HAP-1 (cell line): ENCODE measurements around the gene SPATA24.

Source experiments
- DNase-seq, 2 experiments: peaks; one replicate each; pipeline ENCODE4 v3.0.0-alpha.2; 2016 to 2020; ENCODE audit warnings: low spot score in 2 of 2
- H3K27me3 ChIP-seq: fragments of 250-450 bp; sonication (Bioruptor Pico); 2 replicates; pipeline ENCODE4 v1.5.1; 2020; ENCODE audit warnings: low read depth, mild to moderate bottlenecking, moderate library complexity
- H3K36me3 ChIP-seq: fragments of 250-450 bp; sonication (Bioruptor Pico); replicated peaks from 2 replicates; pipeline ENCODE4 v1.5.1; 2020; ENCODE audit warnings: mild to moderate bottlenecking
- H3K4me1 ChIP-seq: fragments of 250-450 bp; sonication (Bioruptor Pico); 2 replicates; pipeline ENCODE4 v1.5.1; 2020; ENCODE audit warnings: mild to moderate bottlenecking
- H3K4me3 ChIP-seq: fragments of 250-450 bp; sonication (Bioruptor Pico); 2 replicates; pipeline ENCODE4 v1.5.1; 2020; ENCODE audit warnings: mild to moderate bottlenecking, moderate library complexity
- H3K9me3 ChIP-seq: fragments of 250-450 bp; sonication (Bioruptor Pico); 2 replicates; pipeline ENCODE4 v1.5.1; 2020; ENCODE audit warnings: mild to moderate bottlenecking, moderate library complexity
- in situ Hi-C: fragments of 300-500 bp; cut with MboI; formaldehyde crosslinking; loops from 3 replicates; pipeline ENCODE4 v1.14.3; 2020; ENCODE audit warnings: low sequenced_read_pairs, inconsistent platforms, mixed read lengths

The SPATA24 gene

GRCh38 chr5:139395844-139396640, 7.8 kb downstream of the SPATA24 start:
- in situ Hi-C loops, result no loop called here
- H3K4me3 ChIP-seq, result no peak overlapping the region
- DNase-seq, result no peak
- no peaks in the 10 kb centered on the region for H3K27me3 ChIP-seq
- H3K36me3 ChIP-seq, result peaks cover 1% of the 10 kb centered on the region; the same call in 1 of the 2 replicates
- H3K4me1 ChIP-seq, result peaks cover 4% of the 10 kb centered on the region
- no peaks in the 10 kb centered on the region for H3K9me3 ChIP-seq

GRCh38 chr5:139394654-139395566, 9.0 kb downstream of the SPATA24 start, which contains the start of gene PROB1:
TSS of gene PROB1 (minus strand) at chr5:139395104. CDS start at chr5:139395081, 23 bp downstream.
- H3K27me3 ChIP-seq, result no peaks in the 10 kb centered on the region
- DNase-seq, result no peak
- H3K4me3 ChIP-seq, result no peak within 1 kb of the TSS
- in situ Hi-C loops, result no loop called here
- H3K36me3 ChIP-seq, result no peaks in the 10 kb centered on the region
- peaks cover 4% of the 10 kb centered on the region for H3K4me1 ChIP-seq
- H3K9me3 ChIP-seq, result no peaks in the 10 kb centered on the region

- peaks cover 4% of the 10 kb centered on the region for H3K4me1 ChIP-seq
- in situ Hi-C loops, result no loop called here
- no peak for DNase-seq
Measured at GRCh38 chr5:139394123-139394653, 9.7 kb downstream of the SPATA24 start.

GRCh38 chr5:139393497-139394122, 10.3 kb downstream of the SPATA24 start:
- no peak overlapping the region for H3K4me3 ChIP-seq
- H3K4me1 ChIP-seq, result peaks cover 4% of the 10 kb centered on the region

More at GRCh38 chr5:139394123-139394653, 9.7 kb downstream of the SPATA24 start:
- Histone ChIP-seq H3K36me3 (no peaks in the 10 kb centered on the region), H3K9me3 (no peaks in the 10 kb centered on the region), H3K27me3 (no peaks in the 10 kb centered on the region), H3K4me3 (no peak overlapping the region)

DNA sequence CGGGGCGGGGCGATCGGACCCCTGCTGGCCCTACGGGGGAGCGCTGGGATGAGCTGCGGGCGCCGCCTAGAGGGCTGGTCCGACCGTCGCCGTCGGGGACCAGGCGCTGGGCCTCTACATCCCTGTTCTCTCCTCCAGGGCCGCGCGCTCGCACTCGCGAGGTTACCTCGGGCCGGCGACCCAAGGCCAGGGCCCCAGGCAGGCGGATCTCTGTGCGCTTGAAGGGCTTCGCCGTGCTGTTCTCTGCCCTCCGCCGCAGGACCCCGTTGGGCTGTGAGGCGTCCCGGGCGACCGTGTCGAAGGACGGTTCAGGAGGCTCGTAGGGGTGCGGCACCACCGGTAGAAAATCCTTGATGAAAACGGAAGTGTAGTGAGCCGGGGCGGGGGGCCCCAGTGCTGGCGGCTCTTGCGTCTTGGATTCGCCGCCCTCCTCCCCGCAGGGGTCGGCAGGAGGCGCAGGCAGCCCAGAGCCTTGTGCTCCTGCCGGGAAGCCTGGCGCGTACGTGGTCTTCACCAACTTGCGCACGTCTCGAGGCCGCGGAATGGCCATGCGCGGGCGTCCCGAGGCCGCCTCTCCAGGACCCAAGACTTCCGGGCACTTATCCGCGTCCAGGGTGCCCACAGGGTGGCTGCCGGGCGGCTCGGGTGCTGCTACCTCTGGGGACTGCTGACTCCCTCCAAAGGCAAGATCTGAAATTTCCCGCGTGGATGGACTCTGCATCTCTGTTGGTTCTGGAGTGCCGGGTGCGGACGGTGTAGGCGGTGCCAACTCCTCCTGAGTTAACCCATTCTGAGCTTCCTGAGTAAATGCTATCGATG, 11.0 kb downstream of the SPATA24 start:
- in situ Hi-C loops, result no loop called here
- Histone ChIP-seq H3K9me3 (no peaks in the 10 kb centered on the region), H3K4me1 (peaks cover 4% of the 10 kb centered on the region), H3K4me3 (peak overlapping the region; percentile 30), H3K27me3 (no peaks in the 10 kb centered on the region), H3K36me3 (no peaks in the 10 kb centered on the region)
- DNase-seq, result peak; percentile 54 to 94

More at GRCh38 chr5:139393497-139394122, 10.3 kb downstream of the SPATA24 start:
- no peaks in the 10 kb centered on the region for H3K9me3 ChIP-seq
- no peaks in the 10 kb centered on the region for H3K36me3 ChIP-seq
- no peaks in the 10 kb centered on the region for H3K27me3 ChIP-seq
- in situ Hi-C loops, result no loop called here
- DNase-seq, result no peak

DNA sequence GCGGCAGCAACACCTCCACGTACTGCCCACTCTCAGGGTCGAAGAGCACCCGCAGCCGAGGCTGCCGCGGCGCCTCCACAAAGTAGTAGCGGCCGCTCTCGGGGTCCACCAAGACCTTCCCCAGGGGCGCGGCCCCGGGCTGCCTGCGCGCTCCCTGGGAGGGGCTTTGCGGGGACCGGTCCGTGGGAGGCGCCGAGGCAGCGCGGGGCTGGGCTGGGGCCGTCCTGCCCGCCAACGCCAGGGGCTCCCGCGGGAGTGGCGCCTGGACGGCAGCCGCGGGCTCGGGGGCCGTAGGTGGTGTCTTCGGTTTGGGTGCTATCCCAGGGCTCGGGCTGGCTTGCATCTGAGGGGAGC, 11.6 kb downstream of the SPATA24 start:
- Histone ChIP-seq H3K36me3 (no peaks in the 10 kb centered on the region), H3K4me3 (peak overlapping the region; percentile 30), H3K4me1 (peaks cover 4% of the 10 kb centered on the region), H3K9me3 (no peaks in the 10 kb centered on the region), H3K27me3 (no peaks in the 10 kb centered on the region)
- no peak for DNase-seq
- in situ Hi-C loops, result no loop called here

DNA sequence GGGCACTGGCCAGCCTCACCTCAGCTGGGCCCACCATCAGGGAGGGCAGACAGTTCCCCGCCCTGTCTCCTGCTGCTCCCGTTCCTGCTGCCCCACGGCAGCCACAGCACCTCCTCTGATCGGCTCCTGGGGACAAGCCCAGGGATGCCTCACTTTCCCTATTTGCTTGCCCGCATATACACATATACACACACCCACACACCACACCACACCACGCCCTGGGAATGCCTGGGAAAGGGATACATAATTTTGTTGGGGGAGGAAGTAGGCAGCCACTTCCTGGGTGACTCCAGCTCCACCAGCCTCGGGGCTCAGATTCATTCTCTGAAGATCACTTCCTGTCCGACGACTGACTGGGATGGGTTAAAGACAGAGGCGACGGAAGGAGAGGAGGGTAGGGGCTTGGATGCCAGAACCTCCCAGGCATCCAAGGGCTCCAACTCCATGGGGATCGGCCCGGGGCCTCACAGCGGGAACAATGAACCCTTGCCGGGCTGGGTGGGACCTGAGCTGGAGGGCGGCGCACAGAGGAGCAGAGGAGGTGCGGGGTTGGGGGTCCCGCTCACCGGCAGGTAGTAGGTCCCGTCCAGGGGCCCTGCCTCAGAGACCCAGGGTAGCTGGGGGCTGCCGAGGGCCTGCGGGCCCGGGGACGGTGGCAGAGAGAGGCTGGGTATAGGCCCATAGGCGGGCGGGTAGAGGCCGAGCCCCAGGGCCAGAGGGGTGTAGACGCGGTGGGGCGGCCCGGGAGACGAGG, 12.1 kb downstream of the SPATA24 start:
- no peak for DNase-seq
- in situ Hi-C loops, result no loop called here
- peaks cover 4% of the 10 kb centered on the region for H3K4me1 ChIP-seq
- peak overlapping the region; percentile 30 for H3K4me3 ChIP-seq
- H3K27me3 ChIP-seq, result no peaks in the 10 kb centered on the region
- H3K36me3 ChIP-seq, result no peaks in the 10 kb centered on the region
- no peaks in the 10 kb centered on the region for H3K9me3 ChIP-seq

DNA sequence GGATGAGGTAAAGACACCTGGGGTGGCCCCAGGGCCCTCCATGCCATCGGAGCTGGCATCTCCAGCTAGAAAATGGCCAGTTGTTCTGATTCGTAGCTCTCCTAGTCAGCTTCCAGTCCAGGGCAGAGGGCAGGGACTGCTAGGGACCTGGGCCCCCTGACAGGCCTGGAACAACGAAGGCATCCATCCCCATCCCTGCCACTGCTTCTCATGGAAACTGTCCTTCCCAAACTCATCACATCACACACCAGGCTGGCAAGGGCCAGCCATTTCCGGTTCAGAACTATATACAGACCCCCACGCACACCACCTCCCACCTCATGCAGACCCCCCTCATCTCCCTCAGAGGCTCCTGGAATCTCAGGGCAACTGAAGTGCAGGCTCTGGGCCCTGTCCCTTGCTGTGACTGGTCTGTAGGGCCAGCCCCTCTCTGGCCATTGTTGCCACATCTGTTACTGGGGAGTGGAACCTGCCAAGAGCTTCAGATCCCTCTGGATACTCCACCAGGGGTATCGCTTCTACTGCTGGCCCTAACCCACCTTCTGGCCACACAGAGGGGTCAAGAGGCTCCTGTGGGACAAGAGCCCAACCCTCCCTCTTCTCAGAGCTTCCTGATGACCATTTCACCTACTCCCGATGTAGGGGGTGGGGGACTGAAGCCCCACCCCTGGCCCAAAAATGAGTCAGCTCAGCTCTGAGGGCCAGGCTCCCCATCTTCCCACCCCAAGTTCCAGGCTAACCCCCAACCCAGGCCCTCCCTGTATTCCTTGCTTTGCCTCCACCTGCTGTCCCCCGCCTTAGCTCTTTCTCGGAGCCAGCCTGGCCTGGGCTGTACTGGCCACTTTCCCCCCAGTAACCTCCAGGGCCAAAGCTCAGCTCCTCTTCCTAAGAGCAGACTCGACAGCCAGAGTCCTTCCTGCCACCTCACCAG, 13.0 kb downstream of the SPATA24 start:
- in situ Hi-C loops, result no loop called here
- peaks cover 4% of the 10 kb centered on the region for H3K4me1 ChIP-seq
- H3K4me3 ChIP-seq, result no peak overlapping the region

DNA sequence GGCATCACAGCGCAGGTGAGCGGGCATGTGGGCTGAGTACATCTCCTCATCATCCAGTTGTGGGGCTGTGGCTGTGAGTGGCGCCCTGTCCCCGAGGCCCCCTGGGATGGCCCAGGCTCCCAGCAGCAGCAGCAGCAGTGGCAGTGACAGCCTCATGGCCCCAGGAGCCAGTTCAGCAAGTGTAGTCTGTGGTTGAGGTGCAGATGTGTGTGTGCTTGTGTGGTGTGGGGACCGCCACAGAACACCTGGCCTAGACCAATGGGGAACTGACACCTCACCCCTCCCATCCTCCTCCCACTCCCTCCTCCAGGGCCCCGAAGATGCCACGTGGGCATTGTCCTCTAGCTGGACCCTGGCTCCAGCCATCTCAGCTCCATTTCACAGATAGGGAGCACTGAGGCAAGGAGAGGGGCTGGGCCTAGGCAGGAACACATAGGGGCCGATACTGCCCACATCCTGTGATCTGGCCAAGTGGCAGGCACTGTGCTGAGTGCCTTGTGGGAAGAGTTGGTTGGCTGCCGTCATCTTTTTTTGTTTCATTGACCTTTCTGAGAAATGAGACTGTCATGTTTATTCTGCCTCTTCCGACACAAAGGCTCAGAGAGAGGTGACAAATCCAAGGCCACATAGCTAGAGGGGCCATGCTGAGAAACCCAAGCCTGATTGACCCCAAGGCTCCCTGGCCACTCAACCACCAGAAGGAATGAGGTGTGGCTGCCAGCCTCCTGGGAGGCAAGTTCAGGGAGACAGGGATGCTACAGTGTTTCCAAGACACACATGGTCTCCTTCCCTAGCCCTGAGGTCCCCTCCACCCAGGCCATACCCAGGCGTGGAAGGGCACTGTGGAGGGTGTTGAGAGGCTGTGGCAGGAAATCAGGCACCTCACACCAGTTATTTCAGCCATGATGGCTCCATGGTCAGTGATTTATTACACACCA, 13.9 kb downstream of the SPATA24 start, which contains the start of gene MZB1:
MZB1 (minus strand) TSS at position 213 of the 938 bp plus-strand sequence; CDS start at position 156, 57 bp downstream.
- Histone ChIP-seq H3K4me3 (no peak within 1 kb of the TSS), H3K36me3 (no peaks in the 10 kb centered on the region), H3K9me3 (no peaks in the 10 kb centered on the region), H3K4me1 (peaks cover 4% of the 10 kb centered on the region), H3K27me3 (no peaks in the 10 kb centered on the region)
- in situ Hi-C loops, result no loop called here
- no peak for DNase-seq

More for the DNA sequence above, 13.0 kb downstream of the SPATA24 start:
- Histone ChIP-seq H3K9me3 (no peaks in the 10 kb centered on the region), H3K36me3 (no peaks in the 10 kb centered on the region), H3K27me3 (no peaks in the 10 kb centered on the region)
- DNase-seq, result no peak

GRCh38 chr5:139388198-139388821, 15.6 kb downstream of the SPATA24 start:
- Histone ChIP-seq H3K27me3 (no peaks in the 10 kb centered on the region), H3K4me3 (no peak overlapping the region), H3K4me1 (peaks cover 4% of the 10 kb centered on the region), H3K9me3 (no peaks in the 10 kb centered on the region), H3K36me3 (no peaks in the 10 kb centered on the region)
- no peak for DNase-seq
- in situ Hi-C loops, result no loop called here
